ENCODE data around the gene MAPK8IP3.

DNA sequence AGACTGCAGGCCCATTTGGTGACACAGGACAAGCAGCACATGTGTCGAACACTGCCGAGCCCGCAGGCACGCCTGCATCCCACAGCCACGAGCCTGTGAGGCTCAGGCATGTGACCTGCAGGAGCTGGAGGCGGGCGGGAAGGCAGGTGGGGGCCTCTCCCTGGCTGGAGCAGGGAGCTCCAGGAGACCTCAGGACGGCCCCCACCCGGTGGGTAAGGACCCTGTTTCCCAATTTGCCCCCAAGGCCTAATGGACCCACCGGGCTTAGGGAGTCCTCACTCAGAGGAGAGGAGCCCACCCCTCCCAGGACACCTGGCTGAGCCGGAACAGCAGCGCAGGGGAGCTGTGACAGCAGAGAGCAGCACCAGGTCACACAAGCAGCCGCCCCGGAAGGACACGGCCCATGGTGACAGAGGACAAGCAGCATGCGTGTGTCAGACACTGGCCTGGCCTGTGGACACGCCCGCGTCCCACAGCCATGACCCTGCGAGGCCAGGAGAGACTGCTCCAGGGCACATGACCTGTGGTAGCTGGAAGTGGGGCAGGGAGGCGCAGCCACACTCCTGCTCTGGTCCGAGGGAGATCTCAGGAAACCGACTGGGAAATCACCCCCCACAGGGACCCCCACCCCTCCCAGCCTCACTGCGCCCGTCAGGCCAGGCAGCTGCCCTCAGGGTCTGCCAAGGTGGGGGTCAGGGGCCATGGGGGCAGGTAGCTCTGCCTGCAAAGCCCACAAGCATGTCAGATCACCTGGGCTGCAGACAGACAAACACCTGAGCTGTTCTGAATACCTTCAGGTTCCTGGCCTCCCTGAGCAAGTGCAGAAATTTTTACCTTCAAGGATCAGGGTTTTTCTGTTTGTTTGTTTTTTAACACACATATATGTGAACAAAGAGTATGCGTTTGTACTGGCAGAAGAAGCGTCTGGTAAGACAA is 74.0 kb downstream of the MAPK8IP3 start:
- TF ChIP-seq, protein P1, sequence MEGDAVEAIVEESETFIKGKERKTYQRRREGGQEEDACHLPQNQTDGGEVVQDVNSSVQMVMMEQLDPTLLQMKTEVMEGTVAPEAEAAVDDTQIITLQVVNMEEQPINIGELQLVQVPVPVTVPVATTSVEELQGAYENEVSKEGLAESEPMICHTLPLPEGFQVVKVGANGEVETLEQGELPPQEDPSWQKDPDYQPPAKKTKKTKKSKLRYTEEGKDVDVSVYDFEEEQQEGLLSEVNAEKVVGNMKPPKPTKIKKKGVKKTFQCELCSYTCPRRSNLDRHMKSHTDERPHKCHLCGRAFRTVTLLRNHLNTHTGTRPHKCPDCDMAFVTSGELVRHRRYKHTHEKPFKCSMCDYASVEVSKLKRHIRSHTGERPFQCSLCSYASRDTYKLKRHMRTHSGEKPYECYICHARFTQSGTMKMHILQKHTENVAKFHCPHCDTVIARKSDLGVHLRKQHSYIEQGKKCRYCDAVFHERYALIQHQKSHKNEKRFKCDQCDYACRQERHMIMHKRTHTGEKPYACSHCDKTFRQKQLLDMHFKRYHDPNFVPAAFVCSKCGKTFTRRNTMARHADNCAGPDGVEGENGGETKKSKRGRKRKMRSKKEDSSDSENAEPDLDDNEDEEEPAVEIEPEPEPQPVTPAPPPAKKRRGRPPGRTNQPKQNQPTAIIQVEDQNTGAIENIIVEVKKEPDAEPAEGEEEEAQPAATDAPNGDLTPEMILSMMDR (IDR thresholded peaks at IDR 0.05): no peak
- TF ChIP-seq POLR2A (IDR thresholded peaks at IDR 0.05): peak in 1 of 2 donors; percentile 49

Measured in adrenal gland (tissue), 5 donors.